PC-9 (cell line): ENCODE measurements around the gene MC3R. TPM values are rescaled to one million over a fixed set of nuclear protein-coding genes. Genes with fewer than 3 reads are reported as not detected.

Source experiments
- BruUV-seq: library from RNA; stranded (reverse); fragments of 400-500 nt; replicated peaks from 2 replicates; lab custom pipeline; 2021; lab: Mats Ljungman, UMichigan
- CTCF ChIA-PET: fragments of 300-600 bp; sonication (Branson Sonifier 250); formaldehyde crosslinking; loops from one replicate; lab custom pipeline; 2022; ENCODE audit warnings: antibody characterized with exemption; lab: Charles Lee
- POLR2A ChIA-PET: fragments of 300-600 bp; sonication (Branson Sonifier 250); formaldehyde crosslinking; loops from one replicate; lab custom pipeline; 2022; ENCODE audit warnings: antibody characterized with exemption; ENCODE audit not compliant: unreplicated experiment; lab: Charles Lee
- DNase-seq, 2 experiments: peaks; one replicate each; pipeline versions ENCODE4 v3.0.0 to v3.0.0-alpha.2; 2015 to 2022; ENCODE audit warnings: mixed read lengths in 1 of 2
- H2AFZ ChIP-seq: fragments of 200-600 bp; sonication (generic); 2 replicates; pipeline ENCODE4 v1.8.1; 2017; ENCODE audit warnings: antibody characterized with exemption
- H3F3A ChIP-seq: fragments of 200-600 bp; sonication (generic); 2 replicates; pipeline ENCODE4 v1.8.1; 2017; ENCODE audit warnings: antibody characterized with exemption, mild to moderate bottlenecking, low read depth; ENCODE audit not compliant: insufficient read depth
- H3K27ac ChIP-seq: fragments of 200-600 bp; sonication (generic); 2 replicates; pipeline ENCODE4 v1.6.1; 2016; ENCODE audit warnings: mixed run types
- H3K27me3 ChIP-seq: fragments of 200-600 bp; sonication (generic); 2 replicates; pipeline ENCODE4 v1.6.1; 2016; ENCODE audit warnings: low read depth, mixed run types; ENCODE audit not compliant: insufficient read depth
- H3K36me3 ChIP-seq: fragments of 200-600 bp; sonication (generic); 2 replicates; pipeline ENCODE4 v1.6.1; 2016; ENCODE audit warnings: low read depth, mixed run types
- H3K4me1 ChIP-seq: fragments of 200-600 bp; sonication (generic); replicated peaks from 2 replicates; pipeline ENCODE4 v1.6.1; 2016; ENCODE audit warnings: mixed run types; ENCODE audit not compliant: insufficient read depth
- H3K4me2 ChIP-seq: fragments of 200-600 bp; sonication (generic); 2 replicates; pipeline ENCODE4 v1.6.1; 2017; ENCODE audit warnings: mixed run types
- H3K4me3 ChIP-seq: fragments of 200-600 bp; sonication (generic); 2 replicates; pipeline ENCODE4 v1.6.1; 2016; ENCODE audit warnings: mixed run types
- H3K79me2 ChIP-seq: fragments of 200-600 bp; sonication (generic); 2 replicates; pipeline ENCODE4 v1.6.1; 2017; ENCODE audit warnings: low read depth, mixed run types
- H3K9me2 ChIP-seq: fragments of 200-600 bp; sonication (generic); 2 replicates; pipeline ENCODE4 v1.8.1; 2017; ENCODE audit warnings: mild to moderate bottlenecking; ENCODE audit not compliant: insufficient read depth
- H3K9me3 ChIP-seq: fragments of 200-600 bp; sonication (generic); 2 replicates; pipeline ENCODE4 v1.8.1; 2016; ENCODE audit warnings: low read depth; ENCODE audit not compliant: insufficient read depth
- H4K20me1 ChIP-seq: fragments of 200-600 bp; sonication (generic); 2 replicates; pipeline ENCODE4 v1.8.1; 2017; ENCODE audit not compliant: insufficient read depth
- EZH2 ChIP-seq: fragments of 200-600 bp; sonication (generic); IDR thresholded peaks from 2 replicates; pipeline ENCODE4 v1.8.0; 2017; ENCODE audit warnings: antibody characterized with exemption, low read depth
- intact Hi-C: fragments of 100-400 bp; cut with micrococcal nuclease; formaldehyde crosslinking; loops from one replicate; pipeline ENCODE4 v1.10.0; 2022; ENCODE audit not compliant: unreplicated experiment
- total RNA-seq: library from RNA; stranded (reverse); gene quantifications from 2 replicates; pipeline ENCODE4 v1.2.3, GENCODE V29; 2021
- TF ChIP-seq, protein P1 (sequence below): fragments of 200-600 bp; sonication (generic); conservative IDR thresholded peaks from 2 replicates; pipeline ENCODE4 v1.6.1; 2017; ENCODE audit warnings: mixed run types, antibody characterized with exemption, mild to moderate bottlenecking, moderate library complexity

Gene MC3R
- total RNA-seq, 1 experiment from 2014 or later: not detected

GRCh38 chr20:56268536-56268935, 20.0 kb downstream of the MC3R start:
- DNase-seq: no peak
- Histone ChIP-seq H3K4me3 (no peak overlapping the region), H3K9me3 (no peaks in the 10 kb centered on the region), H2AFZ (no peak overlapping the region), H3K9me2 (no peaks in the 10 kb centered on the region), H4K20me1 (no peaks in the 10 kb centered on the region), H3F3A (no peaks in the 10 kb centered on the region), H3K79me2 (no peaks in the 10 kb centered on the region), H3K4me2 (no peak overlapping the region), H3K27ac (no peak overlapping the region), H3K4me1 (no peaks in the 10 kb centered on the region), H3K27me3 (peaks cover 69% of the 10 kb centered on the region), H3K36me3 (no peaks in the 10 kb centered on the region)
- TF ChIP-seq, protein P1, sequence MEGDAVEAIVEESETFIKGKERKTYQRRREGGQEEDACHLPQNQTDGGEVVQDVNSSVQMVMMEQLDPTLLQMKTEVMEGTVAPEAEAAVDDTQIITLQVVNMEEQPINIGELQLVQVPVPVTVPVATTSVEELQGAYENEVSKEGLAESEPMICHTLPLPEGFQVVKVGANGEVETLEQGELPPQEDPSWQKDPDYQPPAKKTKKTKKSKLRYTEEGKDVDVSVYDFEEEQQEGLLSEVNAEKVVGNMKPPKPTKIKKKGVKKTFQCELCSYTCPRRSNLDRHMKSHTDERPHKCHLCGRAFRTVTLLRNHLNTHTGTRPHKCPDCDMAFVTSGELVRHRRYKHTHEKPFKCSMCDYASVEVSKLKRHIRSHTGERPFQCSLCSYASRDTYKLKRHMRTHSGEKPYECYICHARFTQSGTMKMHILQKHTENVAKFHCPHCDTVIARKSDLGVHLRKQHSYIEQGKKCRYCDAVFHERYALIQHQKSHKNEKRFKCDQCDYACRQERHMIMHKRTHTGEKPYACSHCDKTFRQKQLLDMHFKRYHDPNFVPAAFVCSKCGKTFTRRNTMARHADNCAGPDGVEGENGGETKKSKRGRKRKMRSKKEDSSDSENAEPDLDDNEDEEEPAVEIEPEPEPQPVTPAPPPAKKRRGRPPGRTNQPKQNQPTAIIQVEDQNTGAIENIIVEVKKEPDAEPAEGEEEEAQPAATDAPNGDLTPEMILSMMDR: no peak
- no peak for TF ChIP-seq EZH2
- intact Hi-C loops: no loop called here
- CTCF ChIA-PET: no interaction called here
- no TSS peak for BruUV-seq
- POLR2A ChIA-PET: no interaction called here

GRCh38 chr20:56271974-56272373, 23.4 kb downstream of the MC3R start:
- Histone ChIP-seq H3K9me3 (no peaks in the 10 kb centered on the region), H3K79me2 (no peaks in the 10 kb centered on the region), H2AFZ (no peak overlapping the region), H3K4me3 (no peak overlapping the region), H3K4me2 (no peak overlapping the region), H3K27me3 (peaks cover 40% of the 10 kb centered on the region), H3K36me3 (no peaks in the 10 kb centered on the region), H3K27ac (no peak overlapping the region), H3F3A (no peaks in the 10 kb centered on the region), H3K9me2 (no peaks in the 10 kb centered on the region), H4K20me1 (no peaks in the 10 kb centered on the region), H3K4me1 (no peaks in the 10 kb centered on the region)
- CTCF ChIA-PET: no interaction called here
- POLR2A ChIA-PET: interaction anchor here (0.6 kb wide), 1 partner anchor 84 kb away, joined by 4 read pairs; no protein-coding TSS in a partner anchor
- DNase-seq: no peak
- no peak for TF ChIP-seq EZH2
- no TSS peak for BruUV-seq
- intact Hi-C loops: no loop called here

DNA sequence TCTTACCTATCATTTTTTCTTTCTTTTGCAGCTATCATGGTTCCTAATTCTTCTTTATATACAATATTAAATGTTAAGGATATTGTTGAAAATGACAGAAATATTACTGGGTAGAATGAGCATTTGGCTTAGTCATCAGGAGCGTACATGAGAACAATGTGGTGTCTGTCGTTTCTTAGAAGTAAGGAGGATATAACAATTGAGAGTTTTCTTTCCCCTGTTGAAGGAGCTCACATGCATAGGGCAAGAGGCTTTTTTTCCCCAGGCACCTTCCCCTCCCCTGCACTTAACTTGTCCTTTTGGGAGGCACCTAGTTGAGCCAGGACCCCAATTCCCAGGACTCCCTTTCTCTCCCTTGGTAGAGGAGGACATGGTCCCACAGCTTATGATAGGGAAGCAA, 25.0 kb downstream of the MC3R start:
- H3K9me3 ChIP-seq: no peaks in the 10 kb centered on the region
- H4K20me1 ChIP-seq: no peaks in the 10 kb centered on the region
- no peak overlapping the region for H2AFZ ChIP-seq
- no peak for DNase-seq
- H3K27me3 ChIP-seq: peaks cover 31% of the 10 kb centered on the region
- no peaks in the 10 kb centered on the region for H3K79me2 ChIP-seq
- H3K36me3 ChIP-seq: no peaks in the 10 kb centered on the region
- POLR2A ChIA-PET: no interaction called here
- CTCF ChIA-PET: no interaction called here
- no peak overlapping the region for H3K4me2 ChIP-seq
- no peaks in the 10 kb centered on the region for H3F3A ChIP-seq
- intact Hi-C loops: no loop called here
- no peak overlapping the region for H3K4me3 ChIP-seq
- H3K4me1 ChIP-seq: no peaks in the 10 kb centered on the region
- no TSS peak for BruUV-seq
- TF ChIP-seq EZH2: no peak
- TF ChIP-seq, protein P1: no peak
- no peaks in the 10 kb centered on the region for H3K9me2 ChIP-seq
- no peak overlapping the region for H3K27ac ChIP-seq

DNA sequence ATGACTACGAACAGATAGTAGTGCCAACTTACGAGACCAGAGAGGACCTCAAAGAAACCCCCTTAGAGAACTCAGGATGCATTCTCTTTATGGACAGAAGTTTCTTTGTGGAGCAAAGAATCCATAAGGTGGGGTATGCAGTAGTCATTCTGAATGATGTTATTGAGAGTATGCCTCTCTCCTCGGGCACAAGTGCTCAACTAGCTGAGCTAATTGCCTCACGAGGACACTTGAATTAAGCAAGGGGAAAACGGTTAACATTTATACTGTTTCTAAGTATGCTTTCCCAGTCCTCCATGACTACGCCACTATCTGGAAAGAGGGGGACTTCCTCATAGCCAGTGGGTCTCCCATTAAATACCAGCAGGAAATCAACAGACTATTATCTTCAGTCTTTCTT, 25.6 kb downstream of the MC3R start:
- BruUV-seq: no TSS peak
- no peak for DNase-seq
- no peak overlapping the region for H2AFZ ChIP-seq
- no peaks in the 10 kb centered on the region for H3K9me3 ChIP-seq
- no peak overlapping the region for H3K4me2 ChIP-seq
- no peaks in the 10 kb centered on the region for H3K79me2 ChIP-seq
- H3F3A ChIP-seq: no peaks in the 10 kb centered on the region
- H3K36me3 ChIP-seq: no peaks in the 10 kb centered on the region
- no peak for TF ChIP-seq EZH2
- TF ChIP-seq, protein P1: no peak
- H3K9me2 ChIP-seq: no peaks in the 10 kb centered on the region
- H4K20me1 ChIP-seq: no peaks in the 10 kb centered on the region
- H3K4me3 ChIP-seq: no peak overlapping the region
- peaks cover 26% of the 10 kb centered on the region for H3K27me3 ChIP-seq
- intact Hi-C loops: no loop called here
- no peaks in the 10 kb centered on the region for H3K4me1 ChIP-seq
- ChIA-PET CTCF (no interaction called here), POLR2A (no interaction called here)
- H3K27ac ChIP-seq: no peak overlapping the region
